Measurements from ENCODE around the gene RAB26. TPM values are rescaled to one million over a fixed set of nuclear protein-coding genes. Genes with fewer than 3 reads are reported as not detected.
A peak's percentile ranks its signal among the peaks of the same experiment; 100 is the strongest.

Gene RAB26
- total RNA-seq, 1 donor from 2014 or later, result 1.1 TPM

DNA sequence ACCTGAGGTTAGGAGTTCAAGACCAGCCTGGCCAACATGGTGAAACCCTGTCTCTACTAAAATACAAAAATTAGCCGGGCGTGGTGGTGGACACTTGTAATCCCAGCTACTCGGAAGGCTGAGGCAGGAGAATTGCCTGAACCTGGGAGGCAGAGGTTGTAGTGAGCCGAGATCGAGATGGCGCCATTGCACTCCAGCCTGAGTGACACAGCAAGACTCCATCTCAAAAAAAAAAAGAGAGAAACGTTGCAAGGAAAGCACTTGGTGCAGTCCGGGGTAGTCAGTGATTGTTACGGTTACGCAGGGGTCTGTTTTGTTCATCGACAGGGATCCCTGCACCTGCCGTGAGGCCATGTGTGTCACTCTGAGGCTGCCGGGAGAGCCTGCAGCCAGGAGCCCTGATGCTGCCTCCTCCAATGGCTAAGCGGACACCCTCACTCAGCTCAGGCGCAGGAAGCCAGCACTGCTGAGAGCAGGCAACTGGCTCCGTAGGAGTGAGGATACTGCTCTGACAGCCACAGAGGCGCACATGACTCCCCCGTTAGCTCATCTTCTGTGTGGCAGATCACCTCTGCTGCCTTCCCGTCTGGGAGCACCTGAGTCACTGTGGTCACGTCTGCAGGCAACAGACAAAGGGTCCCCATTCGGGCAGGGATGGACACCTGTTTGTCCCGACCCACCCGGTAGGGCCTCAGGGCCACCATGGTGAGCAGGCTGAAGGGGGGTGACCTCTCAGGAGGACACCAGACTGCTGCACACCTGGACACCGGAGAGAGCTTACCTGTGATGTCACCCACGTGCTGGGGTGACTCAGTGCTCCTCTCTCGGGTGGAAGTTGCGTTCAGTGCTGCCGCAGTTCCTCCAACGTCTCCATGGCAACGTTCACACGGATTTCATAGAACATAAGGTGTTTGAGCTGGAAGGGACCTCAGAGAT lies 5.2 kb upstream of the RAB26 start:
- no peak for DNase-seq (ENCODE audit: low read depth, low spot score)

DNA sequence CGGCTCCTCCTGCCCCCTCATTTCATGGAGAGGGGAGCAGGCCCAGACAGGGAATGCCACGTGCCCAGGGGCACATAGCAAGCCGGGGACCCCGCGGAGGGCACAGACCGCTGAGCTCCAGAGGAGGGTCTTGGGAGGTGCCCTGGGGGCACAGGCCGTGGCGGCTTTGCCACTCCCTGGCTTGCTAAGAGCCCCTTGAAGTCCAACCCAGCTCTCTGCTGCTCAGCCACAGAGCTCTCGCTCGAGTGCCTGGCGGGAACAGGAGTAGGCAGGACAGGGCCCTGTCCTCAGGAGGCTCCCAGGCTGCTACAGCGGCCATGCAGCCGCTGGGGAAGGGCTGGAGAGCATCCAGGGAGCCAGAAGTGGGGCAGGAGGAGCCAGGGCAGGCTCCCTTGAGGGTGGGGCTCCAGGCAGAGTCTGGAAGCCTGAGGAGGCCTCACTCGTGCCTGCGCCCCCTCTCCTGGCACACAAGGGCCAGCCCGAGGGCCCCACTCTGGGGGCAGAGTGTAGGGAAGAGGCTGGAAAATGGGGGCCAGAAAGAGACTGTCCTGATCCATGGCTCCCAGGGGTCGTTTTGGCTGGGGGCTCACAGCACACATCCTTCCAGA lies 4.4 kb upstream of the RAB26 start:
- DNase-seq (ENCODE audit: low read depth, low spot score), result no peak

DNA sequence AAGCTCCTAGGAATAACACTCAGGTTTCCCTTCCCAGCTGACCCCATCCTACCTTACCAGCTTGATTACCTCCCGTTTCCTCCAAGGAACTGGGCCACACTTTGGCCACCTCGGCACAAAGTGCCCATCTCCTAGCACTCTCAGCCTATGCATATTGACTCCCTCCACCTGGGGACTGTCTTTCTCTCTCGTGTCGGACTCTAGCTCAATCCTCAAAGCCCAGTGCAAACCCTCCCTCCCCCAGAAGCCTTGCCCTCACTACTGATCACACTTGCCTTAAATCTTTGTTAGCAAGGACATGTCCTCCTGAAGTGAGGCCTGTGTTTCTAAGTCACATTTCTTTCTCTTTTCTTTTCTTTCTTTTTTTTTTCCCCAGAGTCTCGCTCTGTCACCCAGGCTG lies 2.6 kb upstream of the RAB26 start:
- no peak for DNase-seq (ENCODE audit: low read depth, low spot score)

DNA sequence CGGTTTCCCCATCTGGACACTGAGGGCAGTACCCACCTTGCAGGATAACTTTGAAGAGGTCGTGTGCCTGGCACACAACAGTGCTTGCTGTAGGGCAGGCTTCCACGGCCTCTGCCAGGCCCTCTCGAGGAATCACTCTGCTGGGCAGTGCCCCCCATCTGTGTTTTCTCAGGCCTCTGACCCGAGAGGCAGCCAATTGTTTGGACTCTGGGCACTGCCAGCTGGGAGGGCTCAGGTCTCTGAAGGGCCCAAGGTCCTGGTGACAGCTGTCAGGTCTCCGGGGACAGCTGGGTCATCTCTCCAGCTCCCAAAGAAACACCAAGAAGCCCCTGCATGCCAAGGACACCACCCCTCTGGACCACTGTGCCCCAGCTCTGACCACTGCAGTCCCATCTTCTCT lies 1.0 kb upstream of the RAB26 start:
- no peak for DNase-seq (ENCODE audit: low read depth, low spot score)

DNA sequence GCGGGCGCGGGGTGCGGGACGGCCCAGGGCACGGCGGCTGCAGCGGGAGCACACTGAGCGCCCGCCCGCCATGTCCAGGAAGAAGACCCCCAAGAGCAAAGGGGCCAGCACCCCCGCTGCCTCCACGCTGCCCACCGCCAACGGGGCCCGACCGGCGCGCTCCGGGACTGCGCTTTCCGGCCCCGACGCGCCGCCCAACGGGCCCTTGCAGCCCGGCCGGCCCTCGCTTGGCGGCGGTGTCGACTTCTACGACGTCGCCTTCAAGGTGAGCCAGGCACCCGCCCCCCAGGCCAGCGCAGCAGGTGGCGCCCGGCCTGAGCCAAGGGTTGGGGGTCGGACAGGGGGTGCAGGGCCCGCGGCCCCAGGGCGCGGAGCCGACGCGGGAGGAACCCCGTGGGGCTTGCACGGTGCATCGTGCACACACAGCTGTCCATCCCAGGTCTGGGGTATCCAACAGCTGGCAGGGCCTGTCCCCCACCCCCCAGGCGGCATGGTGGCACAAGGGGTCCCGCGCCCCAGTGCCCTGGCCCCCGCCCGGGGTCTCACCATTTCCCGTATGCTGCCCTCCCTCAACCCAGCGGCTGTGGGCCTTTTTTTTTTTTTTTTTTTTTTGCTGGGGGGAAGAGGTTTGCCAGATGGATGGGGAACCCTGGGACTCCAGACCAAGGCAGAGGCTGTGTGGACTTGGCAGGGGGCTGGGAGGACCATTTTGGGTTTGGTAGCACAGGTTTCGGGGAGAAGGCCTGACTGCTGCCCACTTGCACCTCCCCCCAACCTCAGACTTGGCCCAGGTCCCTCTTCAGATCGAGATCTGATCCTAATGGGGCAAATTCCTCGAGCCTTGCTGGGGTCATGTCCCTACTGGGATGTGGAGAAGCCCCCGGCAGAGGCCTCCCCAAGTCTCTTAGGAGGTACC lies 547 bp downstream of the RAB26 start:
- DNase-seq (ENCODE audit: low read depth, low spot score), result no peak

DNA sequence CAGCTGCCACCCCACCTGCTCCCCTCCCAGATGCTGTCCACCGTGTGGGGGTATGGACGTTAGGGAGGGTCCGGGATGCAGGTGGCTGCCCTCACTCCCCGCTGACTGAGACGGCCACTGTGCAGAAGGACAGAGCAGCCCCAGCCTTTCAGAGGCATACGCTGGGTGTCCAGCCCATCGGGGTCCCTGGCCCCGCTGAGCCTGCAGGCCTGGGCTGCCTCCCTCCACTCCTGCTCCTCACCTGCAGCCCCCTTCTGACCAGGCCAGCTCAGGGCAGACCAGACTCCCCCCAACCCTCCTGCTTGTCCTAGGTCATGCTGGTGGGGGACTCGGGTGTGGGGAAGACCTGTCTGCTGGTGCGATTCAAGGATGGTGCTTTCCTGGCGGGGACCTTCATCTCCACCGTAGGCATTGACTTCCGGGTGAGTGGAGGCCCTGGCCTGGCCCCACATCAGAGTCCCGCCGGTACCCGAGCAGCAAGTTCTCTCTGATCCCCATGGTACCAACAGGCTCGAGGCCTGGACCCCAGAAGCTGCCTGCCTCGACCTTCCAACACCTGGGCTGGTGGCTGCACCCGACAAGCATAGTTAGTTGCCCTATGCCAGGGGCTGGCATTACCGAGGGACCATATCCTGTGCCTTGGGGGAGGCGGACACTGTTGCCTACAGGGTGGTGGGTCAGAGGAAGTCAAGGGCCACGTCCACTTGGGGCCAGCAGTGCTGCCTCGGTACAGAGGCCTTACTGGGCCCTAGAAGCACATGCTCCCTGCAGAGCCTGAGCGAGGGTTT lies 1.4 kb downstream of the RAB26 start:
- DNase-seq (ENCODE audit: low read depth, low spot score), result no peak

DNA sequence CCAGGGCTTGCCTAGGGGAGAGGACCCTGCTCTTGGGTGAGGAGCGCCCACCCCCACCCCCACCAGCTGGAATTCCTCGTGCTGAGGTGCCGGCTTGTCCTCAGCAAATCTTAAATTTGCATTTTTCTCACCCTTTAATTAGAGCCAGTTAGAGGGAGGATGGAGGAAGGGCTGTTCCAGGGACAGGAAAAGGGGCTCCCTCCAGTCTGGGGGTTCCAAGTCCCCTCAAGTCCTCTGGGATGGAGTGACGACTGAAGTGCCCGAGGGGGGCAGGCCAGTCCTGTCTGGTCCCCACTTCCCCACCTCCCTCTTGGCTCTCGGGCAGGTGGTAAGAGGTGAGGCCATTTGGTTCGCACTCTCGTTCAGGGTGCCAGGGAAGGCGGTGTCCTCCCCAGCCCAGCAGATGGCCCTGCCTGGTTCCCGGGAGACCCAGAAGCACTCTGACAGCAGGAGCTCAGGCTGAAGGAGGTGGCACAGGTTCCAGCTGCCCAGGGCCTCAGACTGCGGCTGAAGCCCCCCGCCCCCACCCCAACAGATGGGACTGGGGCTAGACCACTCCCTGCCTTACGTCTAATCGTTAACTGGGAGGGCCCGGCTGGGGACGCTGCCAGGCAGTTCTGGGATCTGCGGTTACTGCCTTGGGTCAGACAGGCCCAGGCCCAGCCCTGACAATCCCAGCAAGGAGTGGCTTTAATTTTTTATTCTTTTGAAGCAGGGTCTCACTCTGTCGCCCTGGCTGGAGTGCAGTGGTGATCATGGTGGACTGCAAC lies 2.2 kb downstream of the RAB26 start:
- no peak for DNase-seq (ENCODE audit: low read depth, low spot score)

DNA sequence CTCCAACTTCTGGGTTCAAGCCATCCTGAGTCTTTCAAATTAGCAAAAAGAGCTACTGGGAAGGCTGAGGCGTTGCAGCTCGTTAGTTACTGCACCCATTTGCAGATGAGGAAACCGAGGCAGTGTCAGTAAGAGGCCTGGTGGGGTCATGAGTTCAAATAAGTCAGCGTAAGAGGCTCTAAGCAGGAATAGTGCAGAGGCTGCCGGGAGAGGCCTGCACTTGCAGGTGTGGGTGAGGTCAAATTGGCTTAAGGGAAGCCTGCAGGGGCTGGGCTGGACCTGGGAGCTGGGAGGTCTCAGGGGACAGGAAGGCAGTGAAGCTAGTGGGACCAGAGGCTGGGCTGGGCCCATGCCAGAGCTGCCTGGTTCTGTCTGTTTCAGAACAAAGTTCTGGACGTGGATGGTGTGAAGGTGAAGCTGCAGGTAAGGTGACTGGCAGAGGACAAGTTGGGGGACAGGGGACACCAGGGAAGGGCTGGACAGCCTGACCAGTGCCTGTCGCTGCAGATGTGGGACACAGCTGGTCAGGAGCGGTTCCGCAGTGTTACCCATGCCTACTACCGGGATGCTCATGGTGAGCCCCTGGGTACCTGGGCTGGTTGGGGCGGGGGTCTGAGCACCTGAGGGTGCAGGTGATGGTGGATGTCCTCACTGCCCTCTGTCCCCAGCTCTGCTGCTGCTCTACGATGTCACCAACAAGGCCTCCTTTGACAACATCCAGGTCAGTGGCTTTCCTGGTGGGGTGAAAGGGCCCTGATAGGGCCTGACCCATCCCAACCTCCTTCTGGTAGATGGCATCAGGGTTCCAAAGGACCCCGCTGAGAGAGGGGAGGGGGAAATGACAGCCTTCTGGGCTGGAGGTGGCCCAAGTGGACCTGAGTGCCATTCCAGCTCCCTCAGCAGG lies 3.0 kb downstream of the RAB26 start:
- DNase-seq (ENCODE audit: low read depth, low spot score), result no peak

DNA sequence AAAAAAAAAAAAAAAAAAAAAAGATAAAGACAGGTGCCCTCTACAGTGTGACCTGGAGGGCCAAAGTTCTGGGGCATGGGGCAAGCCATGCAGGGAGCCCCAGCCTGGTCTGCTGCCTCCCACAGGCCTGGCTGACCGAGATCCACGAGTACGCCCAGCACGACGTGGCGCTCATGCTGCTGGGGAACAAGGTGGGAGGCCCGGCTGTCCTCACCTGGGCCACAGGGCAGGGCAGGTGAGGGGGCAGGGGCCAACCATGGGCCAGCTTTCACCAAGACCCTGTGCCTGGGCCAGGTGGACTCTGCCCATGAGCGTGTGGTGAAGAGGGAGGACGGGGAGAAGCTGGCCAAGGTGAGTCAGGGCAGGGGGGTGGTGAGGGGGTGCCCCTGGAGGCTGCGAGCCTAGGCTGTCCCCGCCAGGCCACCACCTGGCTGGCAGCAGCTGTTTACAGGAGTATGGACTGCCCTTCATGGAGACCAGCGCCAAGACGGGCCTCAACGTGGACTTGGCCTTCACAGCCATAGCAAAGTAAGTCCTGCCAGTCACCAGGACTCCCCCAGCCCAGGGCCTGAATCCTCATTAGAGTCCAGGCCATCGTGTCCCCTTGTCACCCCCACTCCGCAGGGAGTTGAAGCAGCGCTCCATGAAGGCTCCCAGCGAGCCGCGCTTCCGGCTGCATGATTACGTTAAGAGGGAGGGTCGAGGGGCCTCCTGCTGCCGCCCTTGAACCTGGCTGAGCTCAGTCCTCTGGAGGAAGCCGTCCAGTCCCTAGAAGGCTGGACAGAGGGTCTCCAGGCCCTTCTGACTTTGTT lies 4.5 kb downstream of the RAB26 start:
- DNase-seq (ENCODE audit: low read depth, low spot score), result no peak

DNA sequence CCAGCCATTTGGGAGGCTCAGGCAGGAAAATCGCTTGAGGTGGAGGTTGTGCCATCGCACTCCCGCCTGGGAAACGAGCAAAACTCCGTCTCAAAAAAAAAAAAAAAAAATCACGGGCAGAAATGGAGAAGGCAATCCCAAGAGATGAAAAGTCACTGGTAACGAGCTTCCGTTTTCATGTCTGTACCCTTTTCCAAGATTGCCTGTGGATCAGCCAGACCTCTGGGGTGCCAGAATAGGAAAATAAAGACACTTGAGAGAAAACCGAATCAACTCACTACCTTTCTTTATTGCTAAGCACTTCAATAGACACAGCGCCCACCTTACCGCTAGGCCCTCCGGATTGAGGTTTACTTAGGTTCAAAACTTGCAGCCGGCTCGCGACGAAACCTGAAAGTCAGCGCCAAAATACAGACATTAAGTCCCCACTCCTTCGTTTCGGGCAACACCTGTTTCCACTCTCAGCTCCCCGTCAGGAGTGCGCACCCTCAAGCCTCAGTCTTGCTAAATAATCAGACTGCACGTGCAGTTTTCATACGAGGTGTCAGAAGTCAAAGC lies 6.2 kb downstream of the RAB26 start:
- no peak for DNase-seq (ENCODE audit: low read depth, low spot score)

DNA sequence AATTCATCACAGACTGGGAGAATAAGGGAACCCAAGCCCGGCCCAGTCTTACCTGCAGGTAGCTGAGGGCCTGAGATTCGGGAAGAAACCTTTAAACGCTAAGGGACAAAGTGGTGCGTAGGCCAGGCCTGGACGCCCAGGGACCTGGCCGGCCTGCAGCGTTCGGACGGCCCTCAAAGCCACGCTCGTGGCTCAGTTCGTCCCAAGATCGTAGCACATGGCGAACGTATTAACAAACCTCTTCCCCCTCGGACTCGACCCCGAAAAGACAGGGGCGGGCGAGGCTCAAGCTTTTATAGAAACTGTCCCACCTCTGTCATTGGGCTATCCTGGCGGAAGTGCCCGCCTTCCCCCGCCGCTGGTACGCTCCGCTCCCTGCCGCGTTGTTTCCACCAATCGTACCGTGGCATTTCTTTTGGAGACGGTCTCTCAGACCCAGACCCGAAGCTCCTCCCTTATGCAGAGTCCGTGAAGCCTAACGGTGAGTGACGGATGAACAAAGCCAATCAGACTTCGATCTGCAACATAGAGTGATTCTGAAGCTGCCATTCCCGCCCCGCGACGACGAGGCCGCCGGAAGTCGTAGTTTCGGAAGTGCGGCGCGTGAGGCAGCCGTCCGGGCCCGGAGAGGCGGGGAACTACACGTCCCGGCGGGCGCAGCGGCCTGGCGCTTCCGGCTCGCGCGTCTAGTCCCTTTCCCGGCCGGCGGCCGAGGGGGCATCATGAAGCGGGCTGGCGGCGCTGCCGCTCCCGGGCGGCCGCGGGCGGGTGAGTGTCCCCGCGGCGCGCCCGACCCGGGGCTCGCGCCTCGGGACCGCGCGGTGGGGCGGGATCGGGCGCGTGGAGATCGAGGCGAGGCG lies 6.9 kb downstream of the RAB26 start, which contains the start of gene TRAF7:
Gene TRAF7 (plus strand): TSS at position 692 of the 860 bp plus-strand sequence. CDS start 8,139 bp downstream, outside the sequence.
- peak; percentile 100 for DNase-seq (ENCODE audit: low read depth, low spot score)

DNA sequence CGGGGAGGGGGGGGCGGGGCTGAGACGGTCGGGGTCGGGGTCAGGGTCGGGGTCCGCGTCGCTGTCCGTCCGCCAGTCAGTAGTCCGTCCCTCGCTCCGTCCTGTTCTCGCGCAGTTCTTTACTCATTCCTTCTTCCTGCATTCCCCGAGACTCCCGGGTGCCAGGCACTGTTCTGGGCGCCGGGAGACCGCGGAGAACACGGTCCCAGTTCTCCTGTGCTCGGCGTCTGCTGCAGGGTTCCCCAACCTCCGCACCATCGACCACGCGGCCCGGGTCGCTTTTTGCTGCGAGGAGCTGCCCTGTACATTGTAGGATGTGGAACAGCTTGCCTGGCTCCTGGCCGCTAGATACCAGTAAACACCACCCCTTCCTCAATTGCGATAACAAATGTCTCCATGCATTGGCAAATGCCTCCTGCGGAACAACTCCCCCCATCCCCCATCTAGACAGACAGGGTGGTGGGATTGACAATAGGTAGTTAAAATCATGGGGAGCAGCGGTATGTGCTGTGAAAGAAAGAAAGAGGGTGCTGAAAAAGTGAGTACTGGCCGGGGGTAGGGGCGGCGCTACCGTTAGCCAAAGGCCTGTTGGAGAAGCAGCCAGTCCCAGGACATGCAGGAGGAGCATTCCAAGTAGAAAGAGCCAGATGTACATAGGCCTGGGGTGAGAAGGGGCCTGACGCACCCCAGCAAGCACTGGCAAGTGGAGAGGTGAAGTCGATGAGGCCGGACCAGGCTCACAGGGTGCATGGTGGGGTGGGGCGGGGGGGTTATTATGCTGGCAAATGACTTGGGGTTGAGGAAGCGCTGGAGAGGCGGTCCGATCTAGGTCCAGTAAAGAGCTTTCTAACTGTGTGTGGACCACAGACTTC lies 7.8 kb downstream of the RAB26 start:
- no peak for DNase-seq (ENCODE audit: low read depth, low spot score)

DNA sequence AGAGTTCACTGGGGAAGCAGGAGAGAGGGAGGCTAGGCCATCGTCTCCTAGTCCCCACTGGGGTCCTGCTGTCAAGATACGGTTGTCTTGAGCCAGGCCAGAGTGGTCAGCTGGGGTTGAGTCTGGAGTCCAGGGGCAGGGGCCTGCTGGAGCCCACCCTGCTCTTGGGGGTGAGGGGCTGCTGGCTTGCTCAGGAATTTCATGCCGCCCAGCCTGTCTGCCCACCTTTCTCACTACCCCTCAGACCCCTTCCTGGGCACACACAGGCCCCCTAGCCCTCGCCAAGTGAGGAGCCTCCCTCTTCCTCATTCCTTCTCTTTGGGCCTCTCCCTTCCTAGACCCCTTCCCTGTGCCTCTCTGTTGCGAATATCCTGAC lies 8.4 kb downstream of the RAB26 start:
- no peak for DNase-seq (ENCODE audit: low read depth, low spot score)

DNA sequence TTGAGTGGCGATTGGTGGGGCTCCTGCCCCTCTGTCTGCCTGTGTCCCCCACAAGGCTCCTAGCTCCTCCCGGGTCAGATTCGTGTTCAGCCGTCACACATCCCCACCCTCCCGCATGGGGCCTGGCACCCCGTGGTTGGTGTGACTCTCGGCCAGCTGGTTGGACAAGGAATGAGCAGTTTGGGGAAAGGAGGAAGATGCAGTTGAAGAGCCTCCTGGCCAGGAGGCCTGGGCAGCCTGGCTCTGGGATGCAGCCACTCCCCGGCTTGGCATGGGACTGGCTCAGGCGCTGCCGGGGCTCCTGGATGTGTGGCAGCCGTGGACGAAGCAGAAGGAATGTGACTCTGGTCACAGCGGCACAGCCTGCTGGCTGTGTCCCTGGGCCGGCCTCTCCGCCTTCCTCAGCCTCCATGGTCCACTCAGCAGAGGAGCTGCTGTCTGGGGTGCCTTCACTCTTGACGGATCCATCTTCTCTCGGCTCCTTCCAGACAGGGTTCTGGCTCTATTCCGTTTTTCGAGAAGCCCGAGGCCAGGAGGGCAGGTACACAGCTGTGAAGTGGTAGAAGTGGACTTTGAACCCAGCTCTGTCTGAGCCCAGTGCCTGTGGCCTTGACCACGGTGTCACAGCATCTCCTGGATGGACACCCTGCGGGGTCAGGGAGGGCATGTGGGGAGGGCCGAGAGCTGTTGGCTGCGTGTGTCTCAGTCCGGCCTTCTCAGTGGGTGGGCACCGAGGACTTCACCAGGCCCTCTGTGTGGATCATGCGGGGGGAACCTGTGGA lies 9.2 kb downstream of the RAB26 start:
- no peak for DNase-seq (ENCODE audit: low read depth, low spot score)

DNA sequence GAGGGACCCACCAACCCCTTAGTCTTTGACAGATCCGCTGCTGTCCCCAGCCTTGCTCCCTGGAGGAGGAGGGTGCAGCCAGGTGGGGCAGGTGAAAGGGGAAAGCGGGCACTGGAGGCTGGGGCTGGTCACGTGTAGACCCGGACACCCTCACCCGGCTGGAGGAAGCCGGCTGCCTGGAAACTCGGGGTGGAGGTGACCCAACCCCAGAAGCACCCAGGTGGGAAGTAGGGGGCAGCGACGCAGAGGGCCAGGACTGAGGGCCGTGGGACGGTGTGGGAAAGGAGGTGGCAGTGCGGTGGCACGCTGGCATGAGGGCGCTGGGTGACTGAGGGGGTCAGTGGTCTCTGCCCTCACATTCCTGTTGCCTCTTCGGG lies 9.8 kb downstream of the RAB26 start:
- DNase-seq (ENCODE audit: low read depth, low spot score), result no peak

All from pulmonary artery endothelial cell (primary cell).